Keratinocyte (primary cell): ENCODE results near the gene CORO1C. TPM values are rescaled to one million over a fixed set of nuclear protein-coding genes. Genes with fewer than 3 reads are reported as not detected.
"Not testable (repeated sequence)": the region's sequence is repeated elsewhere in the genome, so short reads cannot be mapped to it uniquely, and the experiment has no call there.

Source experiments
- DNase-seq: peaks from one replicate; pipeline ENCODE4 v3.0.0-alpha.2; 2011; ENCODE audit warnings: low read depth, missing footprints, low spot score
- FAIRE-seq: peaks from 2 replicates; lab custom pipeline; 2011; peaks lifted over from hg19 to GRCh38; lab: Jason Lieb, UNC
- H2AFZ ChIP-seq: 2 replicates; pipeline ENCODE4 v1.6.0; 2012; ENCODE audit warnings: low read length, control low read depth, inconsistent platforms; ENCODE audit not compliant: control insufficient read depth
- H3K27ac ChIP-seq: 2 replicates; pipeline ENCODE4 v1.5.1; 2011; ENCODE audit warnings: low read length; ENCODE audit not compliant: control insufficient read depth, insufficient read depth
- H3K27me3 ChIP-seq: 3 replicates; pipeline ENCODE4 v1.6.0; 2011; ENCODE audit warnings: low read length; ENCODE audit not compliant: control insufficient read depth, insufficient read depth; ENCODE audit errors: extremely low read depth
- H3K36me3 ChIP-seq, 2 experiments: 2 replicates in 1 of 2; 3 replicates in 1 of 2; pipeline ENCODE4 v1.5.1; 2011; ENCODE audit warnings: low read length in 2 of 2, mild to moderate bottlenecking in 1 of 2; ENCODE audit not compliant: control insufficient read depth in 2 of 2, insufficient read depth in 2 of 2; ENCODE audit errors: extremely low read depth in 1 of 2
- H3K4me1 ChIP-seq: 3 replicates; pipeline ENCODE4 v1.5.1; 2011; ENCODE audit warnings: low read length; ENCODE audit not compliant: control insufficient read depth, insufficient read depth; ENCODE audit errors: extremely low read depth
- H3K4me2 ChIP-seq: 3 replicates; pipeline ENCODE4 v1.6.0; 2011; ENCODE audit warnings: low read depth, low read length; ENCODE audit not compliant: control insufficient read depth, insufficient read depth; ENCODE audit errors: extremely low read depth
- H3K4me3 ChIP-seq, 3 experiments: fragments of 200-600 bp in 1 of 3; sonication (generic) in 1 of 3; 2 replicates in 2 of 3; 3 replicates in 1 of 3; pipeline ENCODE4 v1.5.1; 2011 to 2016; ENCODE audit warnings: low read length in 3 of 3, mild to moderate bottlenecking in 3 of 3, control low read depth in 2 of 3, inconsistent platforms in 1 of 3, low read depth in 1 of 3, mixed read lengths in 1 of 3, mixed run types in 1 of 3, moderate library complexity in 1 of 3; ENCODE audit not compliant: control insufficient read depth in 2 of 3, insufficient read depth in 2 of 3; ENCODE audit errors: extremely low read depth in 1 of 3
- H3K79me2 ChIP-seq: 2 replicates; pipeline ENCODE4 v1.6.0; 2012; ENCODE audit warnings: low read length; ENCODE audit not compliant: control insufficient read depth, insufficient read depth
- H3K9ac ChIP-seq: 3 replicates; pipeline ENCODE4 v1.6.0; 2011; ENCODE audit warnings: low read length; ENCODE audit not compliant: control insufficient read depth, insufficient read depth; ENCODE audit errors: extremely low read depth
- H3K9me1 ChIP-seq: 3 replicates; pipeline ENCODE4 v1.6.0; 2011; ENCODE audit warnings: low read length; ENCODE audit not compliant: control insufficient read depth, insufficient read depth; ENCODE audit errors: extremely low read depth
- H3K9me3 ChIP-seq: 2 replicates; pipeline ENCODE4 v1.5.1; 2012; ENCODE audit warnings: low read depth, low read length; ENCODE audit not compliant: control insufficient read depth
- H4K20me1 ChIP-seq: 3 replicates; pipeline ENCODE4 v1.6.0; 2011; ENCODE audit warnings: low read length; ENCODE audit not compliant: control insufficient read depth, insufficient read depth; ENCODE audit errors: extremely low read depth
- CTCF ChIP-seq, 3 experiments: IDR thresholded peaks in 1 of 3; conservative IDR thresholded peaks in 1 of 3; optimal IDR thresholded peaks in 1 of 3; 2 replicates in 2 of 3; 3 replicates in 1 of 3; pipeline versions ENCODE3 to v1.5.1; 2011; ENCODE audit warnings: low read length in 3 of 3, mild to moderate bottlenecking in 3 of 3, moderate library complexity in 2 of 3, control low read depth in 1 of 3, inconsistent platforms in 1 of 3; ENCODE audit not compliant: insufficient read depth in 2 of 3; ENCODE audit errors: extremely low read depth in 1 of 3
- EZH2 ChIP-seq: IDR thresholded peaks from one replicate; pipeline ENCODE4 v1.6.1; 2012; ENCODE audit warnings: inconsistent platforms, mild to moderate bottlenecking, low read length, moderate library complexity
- dilution Hi-C: fragments of 300-500 bp; cut with MboI; formaldehyde crosslinking; loops from one replicate; pipeline ENCODE4 v1.7.0; 2020; ENCODE audit warnings: low sequenced_read_pairs; ENCODE audit not compliant: extremely low pct_ligation_motif_present
- polyA plus RNA-seq, 5 experiments: library from polyadenylated mRNA; depleted of rRNA in 3 of 5; stranded (reverse) in 3 of 5; stranded (forward) in 1 of 5; unstranded in 1 of 5; fragments of >200 nt; gene quantifications; 1 replicate in 1 of 5; 2 replicates in 3 of 5; 3 replicates in 1 of 5; pipeline versions ENCODE4 v1.2.1 to v1.2.3, GENCODE V29; 2011 to 2012; ENCODE audit warnings: missing spikeins in 2 of 5, low read depth in 1 of 5, low replicate concordance in 1 of 5

CORO1C gene
- polyA plus RNA-seq, 1 donor (not counting 4 experiments of a cell fraction or from before 2014, with no cell fraction given) = 283 TPM

- Histone ChIP-seq H2AFZ (no peak overlapping the region), H3K9me1 (no peaks in the 10 kb centered on the region), H3K4me2 (no peak overlapping the region), H3K9me3 (no peaks in the 10 kb centered on the region), H3K4me3 (no peak overlapping the region), H3K36me3 (peaks cover 40 to 44% of the 10 kb centered on the region in 2 experiments), H4K20me1 (peaks cover 3% of the 10 kb centered on the region), H3K9ac (no peak overlapping the region), H3K79me2 (peaks cover 20% of the 10 kb centered on the region), H3K27ac (no peak overlapping the region), H3K27me3 (no peaks in the 10 kb centered on the region), H3K4me1 (no peaks in the 10 kb centered on the region)
- DNase-seq (no peak), FAIRE-seq (no peak)
- dilution Hi-C loops = no loop called here
- TF ChIP-seq EZH2 (no peak), CTCF (optimal IDR thresholded peaks at IDR 0.05 in 1 of 3, IDR thresholded peaks at IDR 0.05 in 1 of 3, conservative IDR thresholded peaks at IDR 0.05 in 1 of 3; ENCODE audit: extremely low read depth in 1 of 3, insufficient read depth in 2 of 3, low read length in 3 of 3) (no peak)
Observed at GRCh38 chr12:108657130-108657745, 74.1 kb downstream of the CORO1C start.

GRCh38 chr12:108656247-108656646, 75.1 kb downstream of the CORO1C start:
- not testable (repeated sequence) for H3K9me3 ChIP-seq
- Histone ChIP-seq H3K36me3 (peaks cover 43% of the 10 kb centered on the region in 2 experiments), H3K79me2 (peaks cover 12% of the 10 kb centered on the region)

GRCh38 chr12:108655812-108656175, 75.5 kb downstream of the CORO1C start:
- H3K27ac ChIP-seq, H2AFZ ChIP-seq, H3K4me1 ChIP-seq, FAIRE-seq, H3K9me3 ChIP-seq, H3K27me3 ChIP-seq, H3K4me3 ChIP-seq, H4K20me1 ChIP-seq, H3K4me2 ChIP-seq, DNase-seq, H3K79me2 ChIP-seq, H3K9ac ChIP-seq, H3K9me1 ChIP-seq, dilution Hi-C loops: not testable (repeated sequence)
- H3K36me3 ChIP-seq = peaks cover 43 to 46% of the 10 kb centered on the region in 2 experiments

More at GRCh38 chr12:108656247-108656646, 75.1 kb downstream of the CORO1C start:
- H3K27ac ChIP-seq, H3K4me2 ChIP-seq, H4K20me1 ChIP-seq, H3K4me1 ChIP-seq, DNase-seq, H3K9ac ChIP-seq, FAIRE-seq, H3K27me3 ChIP-seq, H3K9me1 ChIP-seq, dilution Hi-C loops, H2AFZ ChIP-seq, H3K4me3 ChIP-seq: not testable (repeated sequence)

GRCh38 chr12:108654622-108655021, 76.7 kb downstream of the CORO1C start:
- H3K27ac ChIP-seq, dilution Hi-C loops, H3K9ac ChIP-seq, H2AFZ ChIP-seq, H3K9me1 ChIP-seq, H4K20me1 ChIP-seq, H3K79me2 ChIP-seq, H3K27me3 ChIP-seq, DNase-seq, H3K4me3 ChIP-seq, H3K4me1 ChIP-seq, H3K9me3 ChIP-seq, H3K4me2 ChIP-seq, FAIRE-seq: not testable (repeated sequence)
- peaks cover 40 to 44% of the 10 kb centered on the region in 2 experiments for H3K36me3 ChIP-seq
